DOHH2 (cell line): ENCODE measurements around the gene SLC13A2.

Experiments
- H3F3A ChIP-seq: fragments of 200-600 bp; sonication (generic), shearing (Covaris generic); 2 replicates; pipeline ENCODE4 v1.6.0; 2016; ENCODE audit warnings: antibody characterized with exemption, mild to moderate bottlenecking; ENCODE audit not compliant: control insufficient read depth, insufficient read depth
- H3K27ac ChIP-seq: fragments of 200-600 bp; sonication (generic); 2 replicates; pipeline ENCODE4 v1.5.1; 2014; ENCODE audit warnings: low read depth, mild to moderate bottlenecking, low read length, moderate library complexity
- H3K27me3 ChIP-seq: fragments of 200-600 bp; sonication (generic); 2 replicates; pipeline ENCODE4 v1.6.1; 2014; ENCODE audit warnings: mild to moderate bottlenecking, low read length, mixed read lengths; ENCODE audit not compliant: control insufficient read depth
- H3K36me3 ChIP-seq: fragments of 200-600 bp; sonication (generic); 2 replicates; pipeline ENCODE4 v1.6.1; 2014; ENCODE audit warnings: mild to moderate bottlenecking, low read length, moderate library complexity, mixed read lengths; ENCODE audit not compliant: control insufficient read depth
- H3K4me1 ChIP-seq: fragments of 200-600 bp; sonication (generic); 2 replicates; pipeline ENCODE4 v1.6.1; 2014; ENCODE audit warnings: mild to moderate bottlenecking, low read length, mixed read lengths; ENCODE audit not compliant: control insufficient read depth
- H3K4me2 ChIP-seq: fragments of 200-600 bp; sonication (generic); 2 replicates; pipeline ENCODE4 v1.6.0; 2014; ENCODE audit warnings: mild to moderate bottlenecking, low read length, moderate library complexity
- H3K4me3 ChIP-seq: fragments of 200-600 bp; sonication (generic); 2 replicates; pipeline ENCODE4 v1.5.1; 2014; ENCODE audit warnings: mild to moderate bottlenecking, low read length, mixed read lengths
- H3K79me2 ChIP-seq: fragments of 200-600 bp; sonication (generic); 2 replicates; pipeline ENCODE4 v1.6.1; 2014; ENCODE audit warnings: mild to moderate bottlenecking, low read length, mixed read lengths; ENCODE audit not compliant: control insufficient read depth
- H3K9me2 ChIP-seq: fragments of 200-600 bp; sonication (generic); replicated peaks from 2 replicates; pipeline ENCODE4 v1.6.1; 2014; ENCODE audit warnings: mild to moderate bottlenecking, low read length, mixed read lengths; ENCODE audit not compliant: control insufficient read depth
- H3K9me3 ChIP-seq: fragments of 200-600 bp; sonication (generic); 2 replicates; pipeline ENCODE4 v1.6.1; 2014; ENCODE audit warnings: antibody characterized with exemption, low read length, mixed read lengths; ENCODE audit not compliant: control insufficient read depth, insufficient read depth
- H4K20me1 ChIP-seq: fragments of 200-600 bp; sonication (generic); 2 replicates; pipeline ENCODE4 v1.6.0; 2014; ENCODE audit warnings: low read depth, mild to moderate bottlenecking, antibody characterized with exemption, low read length, moderate library complexity; ENCODE audit not compliant: control insufficient read depth, insufficient read depth
- EZH2phosphoT487 ChIP-seq: fragments of 200-600 bp; sonication (generic); IDR thresholded peaks from 2 replicates; pipeline ENCODE4 v1.6.1; 2017; ENCODE audit warnings: borderline replicate concordance, mild to moderate bottlenecking, antibody characterized with exemption, low read length, moderate library complexity, mixed read lengths
- TF ChIP-seq, protein P1 (sequence below): fragments of 200-600 bp; sonication (generic); IDR thresholded peaks from one replicate; pipeline ENCODE4 v1.5.1; 2014; ENCODE audit warnings: antibody characterized with exemption, mild to moderate bottlenecking, low read depth, low read length; ENCODE audit not compliant: poor library complexity, severe bottlenecking

SLC13A2 gene

DNA sequence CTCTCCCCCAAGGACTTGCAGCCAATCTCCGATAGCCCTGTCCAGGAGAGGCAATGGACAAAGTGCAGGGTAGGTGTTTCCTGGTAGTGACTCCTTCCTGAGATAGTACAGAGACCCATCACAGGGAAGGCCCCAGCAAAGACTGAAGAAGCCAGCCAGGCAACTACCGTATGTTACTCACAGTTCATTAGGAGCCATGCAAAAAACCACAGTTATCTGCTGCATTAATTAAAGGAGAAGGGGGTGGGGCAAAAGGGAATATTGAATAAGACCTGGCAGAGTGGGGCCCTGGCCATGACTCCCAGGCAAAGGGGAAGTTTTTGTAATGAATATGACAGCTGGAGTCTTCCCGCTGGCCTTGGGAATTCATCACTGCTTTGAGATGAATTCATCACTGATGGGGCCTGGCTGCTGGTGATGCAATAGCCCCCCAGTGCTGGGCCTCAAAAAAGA, 2.5 kb upstream of the SLC13A2 start:
- no peak overlapping the region for H3K4me3 ChIP-seq
- no peaks in the 10 kb centered on the region for H3K9me3 ChIP-seq
- TF ChIP-seq, protein P1, sequence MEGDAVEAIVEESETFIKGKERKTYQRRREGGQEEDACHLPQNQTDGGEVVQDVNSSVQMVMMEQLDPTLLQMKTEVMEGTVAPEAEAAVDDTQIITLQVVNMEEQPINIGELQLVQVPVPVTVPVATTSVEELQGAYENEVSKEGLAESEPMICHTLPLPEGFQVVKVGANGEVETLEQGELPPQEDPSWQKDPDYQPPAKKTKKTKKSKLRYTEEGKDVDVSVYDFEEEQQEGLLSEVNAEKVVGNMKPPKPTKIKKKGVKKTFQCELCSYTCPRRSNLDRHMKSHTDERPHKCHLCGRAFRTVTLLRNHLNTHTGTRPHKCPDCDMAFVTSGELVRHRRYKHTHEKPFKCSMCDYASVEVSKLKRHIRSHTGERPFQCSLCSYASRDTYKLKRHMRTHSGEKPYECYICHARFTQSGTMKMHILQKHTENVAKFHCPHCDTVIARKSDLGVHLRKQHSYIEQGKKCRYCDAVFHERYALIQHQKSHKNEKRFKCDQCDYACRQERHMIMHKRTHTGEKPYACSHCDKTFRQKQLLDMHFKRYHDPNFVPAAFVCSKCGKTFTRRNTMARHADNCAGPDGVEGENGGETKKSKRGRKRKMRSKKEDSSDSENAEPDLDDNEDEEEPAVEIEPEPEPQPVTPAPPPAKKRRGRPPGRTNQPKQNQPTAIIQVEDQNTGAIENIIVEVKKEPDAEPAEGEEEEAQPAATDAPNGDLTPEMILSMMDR, result no peak
- no peak for TF ChIP-seq EZH2phosphoT487
- H3K27ac ChIP-seq, result no peak overlapping the region
- no peaks in the 10 kb centered on the region for H4K20me1 ChIP-seq
- H3K9me2 ChIP-seq, result no peaks in the 10 kb centered on the region
- H3K4me1 ChIP-seq, result no peaks in the 10 kb centered on the region
- H3K27me3 ChIP-seq, result peaks cover 11% of the 10 kb centered on the region; the same call in 1 of the 2 replicates
- no peaks in the 10 kb centered on the region for H3F3A ChIP-seq
- no peaks in the 10 kb centered on the region for H3K79me2 ChIP-seq
- H3K36me3 ChIP-seq, result no peaks in the 10 kb centered on the region
- H3K4me2 ChIP-seq, result no peak overlapping the region

DNA sequence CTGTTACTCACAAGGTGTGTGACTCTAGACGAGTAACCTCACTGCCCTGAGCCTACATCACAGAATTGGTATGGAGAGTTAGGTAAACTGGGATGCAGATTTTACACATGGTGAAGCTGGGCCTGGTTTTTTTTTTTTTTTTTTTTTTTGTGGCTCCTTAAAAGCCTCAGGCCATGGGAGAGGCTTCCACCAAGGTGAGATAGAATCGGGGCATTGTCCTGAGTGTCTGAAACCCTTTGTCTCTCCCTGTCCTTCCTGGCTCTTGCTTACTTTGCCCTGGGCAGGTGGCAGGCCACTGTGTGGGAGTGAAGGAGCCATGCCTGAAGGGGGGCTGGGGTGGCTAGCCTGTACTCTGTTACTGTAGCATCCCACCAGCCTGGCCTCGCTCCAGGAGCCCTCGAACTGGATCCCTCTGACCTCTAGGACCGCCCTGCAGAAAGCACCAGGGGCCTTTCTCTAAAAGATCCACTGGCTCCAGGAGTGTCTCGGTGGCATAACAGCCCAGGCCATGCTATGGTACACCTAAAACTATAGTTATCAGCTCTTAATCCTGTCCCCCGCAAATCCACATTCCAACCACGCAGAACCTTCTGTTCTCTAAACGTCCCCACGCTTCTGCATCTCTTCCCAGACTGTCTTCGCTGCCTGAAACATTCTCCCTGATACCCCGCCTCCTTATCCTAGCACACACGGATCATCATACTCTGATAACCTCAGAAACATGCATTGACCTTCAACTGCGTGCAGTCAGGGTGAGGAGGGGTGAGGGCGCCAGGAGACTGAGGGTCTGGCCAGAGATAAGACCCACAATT, 1.7 kb upstream of the SLC13A2 start:
- Histone ChIP-seq H3K27ac (no peak overlapping the region), H3K4me3 (no peak overlapping the region), H3F3A (no peaks in the 10 kb centered on the region), H4K20me1 (no peaks in the 10 kb centered on the region), H3K9me2 (no peaks in the 10 kb centered on the region), H3K4me1 (no peaks in the 10 kb centered on the region), H3K79me2 (no peaks in the 10 kb centered on the region), H3K36me3 (no peaks in the 10 kb centered on the region), H3K27me3 (peaks cover 14% of the 10 kb centered on the region; the same call in 1 of the 2 replicates), H3K4me2 (no peak overlapping the region), H3K9me3 (no peaks in the 10 kb centered on the region)
- TF ChIP-seq EZH2phosphoT487, result no peak
- TF ChIP-seq, protein P1, result no peak

DNA sequence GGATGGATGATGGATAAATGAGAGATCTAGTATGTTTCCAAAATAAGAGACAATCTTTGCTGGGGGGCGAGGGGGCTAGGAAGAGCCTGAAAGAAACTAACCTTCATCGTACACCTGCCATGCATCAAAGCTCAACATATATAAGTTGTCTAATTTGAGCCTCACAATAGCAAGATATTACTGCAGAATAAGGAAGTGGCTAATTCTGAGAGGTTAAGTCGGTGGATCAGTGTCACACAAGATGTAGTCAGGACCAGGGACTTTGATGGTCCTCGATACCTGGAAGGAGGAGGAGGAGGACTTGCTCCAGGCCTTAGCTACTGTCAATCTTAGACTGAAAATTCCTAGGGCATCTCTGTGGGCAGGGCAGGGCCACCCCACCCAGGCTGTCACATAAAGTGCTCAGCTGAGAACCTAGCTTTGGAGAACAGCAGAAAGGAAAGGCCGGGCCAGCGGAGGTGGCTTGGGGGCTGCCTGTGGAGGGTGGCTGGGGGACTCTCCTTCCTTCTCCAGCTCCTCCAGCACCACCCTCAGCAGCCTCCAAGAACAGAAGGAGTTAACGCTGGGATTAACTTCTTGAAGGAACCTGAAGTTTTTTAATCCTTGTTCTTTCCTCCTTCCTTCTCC, 460 bp upstream of the SLC13A2 start:
- no peaks in the 10 kb centered on the region for H3K9me2 ChIP-seq
- no peaks in the 10 kb centered on the region for H3K36me3 ChIP-seq
- H3K4me3 ChIP-seq, result no peak overlapping the region
- no peak for TF ChIP-seq EZH2phosphoT487
- TF ChIP-seq, protein P1, result no peak
- peaks cover 14% of the 10 kb centered on the region; the same call in 1 of the 2 replicates for H3K27me3 ChIP-seq
- H3K27ac ChIP-seq, result no peak overlapping the region
- no peaks in the 10 kb centered on the region for H4K20me1 ChIP-seq
- no peaks in the 10 kb centered on the region for H3K79me2 ChIP-seq
- no peaks in the 10 kb centered on the region for H3F3A ChIP-seq
- no peaks in the 10 kb centered on the region for H3K4me1 ChIP-seq
- no peak overlapping the region for H3K4me2 ChIP-seq
- no peaks in the 10 kb centered on the region for H3K9me3 ChIP-seq
